ENCODE data around the gene RGS2. TPM values are rescaled to one million over a fixed set of nuclear protein-coding genes. Genes with fewer than 3 reads are reported as not detected.

RGS2 gene
- total and polyA plus RNA-seq, 9 of the 15 experiments (the other 6 are each of a cell fraction or from before 2014, with no cell fraction given) = 2.5 to 5.4 (median 3.8) TPM

GRCh38 chr1:192808518-192809306, at the start of gene RGS2 (continued):
- TF ChIP-seq DMBX1 (CRISPR knock-in tag; IDR thresholded peaks at IDR 0.05; ENCODE audit: borderline replicate concordance) (0 out of 2 replicates have a peak, but pooled peaks have one; percentile 29), ZBTB17 (CRISPR knock-in tag; IDR thresholded peaks at IDR 0.05) (peak; percentile 15; the same call in 1 of the 2 replicates), VEZF1 (CRISPR knock-in tag; IDR thresholded peaks at IDR 0.05) (peak; percentile 30; the same call in 1 of the 2 replicates), SMARCB1 (IDR thresholded peaks at IDR 0.05; ENCODE audit: insufficient read length, low read depth) (no peak), ARID1B (IDR thresholded peaks at IDR 0.05) (no peak; the same call in 1 of the 2 replicates), BHLHE40 (IDR thresholded peaks at IDR 0.05; ENCODE audit: low read length) (peak; percentile 79), ZNF407 (IDR thresholded peaks at IDR 0.05; ENCODE audit: low read depth) (no peak), ZNF696 (CRISPR knock-in tag; conservative IDR thresholded peaks at IDR 0.05) (no peak), PREB (CRISPR knock-in tag; IDR thresholded peaks at IDR 0.05) (peak; percentile 97; the same call in 1 of the 2 replicates), MBD2 (IDR thresholded peaks at IDR 0.05; ENCODE audit: borderline replicate concordance, low read depth) (peak; percentile 68; the same call in 1 of the 2 replicates), CEBPG (CRISPR knock-in tag; IDR thresholded peaks at IDR 0.05) (no peak), CEBPG (tag; conservative IDR thresholded peaks at IDR 0.05 in 1 of 2, IDR thresholded peaks at IDR 0.05 in 1 of 2) (no peak), THRAP3 (IDR thresholded peaks at IDR 0.05; ENCODE audit: borderline replicate concordance) (no peak), ZNF324 (CRISPR knock-in tag; IDR thresholded peaks at IDR 0.05) (no peak), USF1 (CRISPR knock-in tag; IDR thresholded peaks at IDR 0.05) (no peak)
